ENCODE data around the gene CCL22.

GRCh38 chr16:57349212-57350031 is 9.2 kb upstream of the CCL22 start:
- TF ChIP-seq CTCF (IDR thresholded peaks at IDR 0.05) (no peak), POLR2A (IDR thresholded peaks at IDR 0.05) (no peak)
